ENCODE measurements around the gene FAM219A. TPM values are rescaled to one million over a fixed set of nuclear protein-coding genes. Genes with fewer than 3 reads are reported as not detected.
A peak's percentile ranks its signal among the peaks of the same experiment; 100 is the strongest.
"Not testable (repeated sequence)": the region's sequence is repeated elsewhere in the genome, so short reads cannot be mapped to it uniquely, and the experiment has no call there.

The FAM219A gene
- total RNA-seq, 1 donor from 2014 or later = 35.7 TPM

DNA sequence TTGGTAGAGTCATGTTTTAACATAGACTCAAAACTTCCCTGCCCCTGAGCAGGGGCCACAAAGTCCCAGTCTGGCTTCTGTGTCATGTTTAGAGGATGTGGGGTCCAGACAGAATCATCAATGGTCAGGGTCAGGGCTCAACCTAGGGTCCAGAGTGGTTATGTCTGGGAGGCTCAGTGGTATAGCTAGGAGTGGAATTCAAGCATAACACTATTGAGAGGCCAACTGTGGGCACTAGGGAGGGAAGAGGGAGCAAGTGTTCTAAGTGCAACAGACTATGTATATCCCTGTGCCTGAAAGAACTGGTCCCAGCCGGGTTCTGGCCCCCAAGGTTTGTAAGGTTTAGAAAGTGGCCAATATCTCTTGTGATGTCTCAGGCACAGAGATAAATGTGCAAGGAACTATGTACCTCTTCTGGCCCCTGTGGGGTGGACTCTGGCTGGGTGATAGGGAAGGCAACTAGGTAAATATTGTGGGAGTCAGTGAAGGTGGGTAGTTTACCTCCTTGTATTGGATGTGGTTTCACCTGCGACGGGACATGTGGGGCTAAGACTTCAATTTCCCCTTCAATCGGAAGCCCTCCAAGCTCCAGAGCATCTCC lies 95.7 kb downstream of the FAM219A start:
- DNase-seq (ENCODE audit: low spot score) = peak; percentile 20
- Mint-ChIP-seq H3K4me3 (ENCODE audit: unreplicated experiment) (no peak overlapping the region), H3K9me3 (ENCODE audit: low read depth) (peaks cover 7% of the 10 kb centered on the region), H3K36me3 (ENCODE audit: low read depth) (peaks cover 4% of the 10 kb centered on the region), H3K27me3 (ENCODE audit: low read depth) (no peaks in the 10 kb centered on the region), H3K4me1 (ENCODE audit: low read depth) (peaks cover 5% of the 10 kb centered on the region), H3K27ac (ENCODE audit: unreplicated experiment) (no peak overlapping the region)
- TF ChIP-seq, protein P1, sequence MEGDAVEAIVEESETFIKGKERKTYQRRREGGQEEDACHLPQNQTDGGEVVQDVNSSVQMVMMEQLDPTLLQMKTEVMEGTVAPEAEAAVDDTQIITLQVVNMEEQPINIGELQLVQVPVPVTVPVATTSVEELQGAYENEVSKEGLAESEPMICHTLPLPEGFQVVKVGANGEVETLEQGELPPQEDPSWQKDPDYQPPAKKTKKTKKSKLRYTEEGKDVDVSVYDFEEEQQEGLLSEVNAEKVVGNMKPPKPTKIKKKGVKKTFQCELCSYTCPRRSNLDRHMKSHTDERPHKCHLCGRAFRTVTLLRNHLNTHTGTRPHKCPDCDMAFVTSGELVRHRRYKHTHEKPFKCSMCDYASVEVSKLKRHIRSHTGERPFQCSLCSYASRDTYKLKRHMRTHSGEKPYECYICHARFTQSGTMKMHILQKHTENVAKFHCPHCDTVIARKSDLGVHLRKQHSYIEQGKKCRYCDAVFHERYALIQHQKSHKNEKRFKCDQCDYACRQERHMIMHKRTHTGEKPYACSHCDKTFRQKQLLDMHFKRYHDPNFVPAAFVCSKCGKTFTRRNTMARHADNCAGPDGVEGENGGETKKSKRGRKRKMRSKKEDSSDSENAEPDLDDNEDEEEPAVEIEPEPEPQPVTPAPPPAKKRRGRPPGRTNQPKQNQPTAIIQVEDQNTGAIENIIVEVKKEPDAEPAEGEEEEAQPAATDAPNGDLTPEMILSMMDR (IDR thresholded peaks at IDR 0.05) = no peak

DNA sequence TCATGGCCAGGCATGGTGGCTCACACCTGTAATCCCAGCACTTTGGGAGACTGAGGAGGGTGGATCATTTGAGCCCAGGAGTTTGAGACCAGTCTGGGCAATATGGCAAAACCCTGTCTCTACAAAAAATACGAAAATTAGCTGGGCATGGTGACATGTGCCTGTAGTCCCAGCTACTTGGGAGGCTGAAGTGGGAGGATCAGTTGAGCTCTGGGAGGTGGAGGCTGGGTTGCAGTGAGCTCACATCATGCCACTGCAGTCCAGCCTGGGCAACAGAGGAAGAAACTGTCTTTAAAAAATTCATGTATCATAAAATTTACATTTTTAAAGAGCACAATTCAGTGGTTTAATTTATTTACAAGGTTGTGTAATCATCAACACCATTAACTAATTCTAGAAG lies 105.4 kb downstream of the FAM219A start:
- H3K4me3 Mint-ChIP-seq (ENCODE audit: unreplicated experiment); DNase-seq (ENCODE audit: low spot score); H3K27ac Mint-ChIP-seq (ENCODE audit: unreplicated experiment); H3K27me3 Mint-ChIP-seq (ENCODE audit: low read depth); H3K4me1 Mint-ChIP-seq (ENCODE audit: low read depth); H3K36me3 Mint-ChIP-seq (ENCODE audit: low read depth): not testable (repeated sequence)
- H3K9me3 Mint-ChIP-seq (ENCODE audit: low read depth) = peaks cover 19% of the 10 kb centered on the region

DNA sequence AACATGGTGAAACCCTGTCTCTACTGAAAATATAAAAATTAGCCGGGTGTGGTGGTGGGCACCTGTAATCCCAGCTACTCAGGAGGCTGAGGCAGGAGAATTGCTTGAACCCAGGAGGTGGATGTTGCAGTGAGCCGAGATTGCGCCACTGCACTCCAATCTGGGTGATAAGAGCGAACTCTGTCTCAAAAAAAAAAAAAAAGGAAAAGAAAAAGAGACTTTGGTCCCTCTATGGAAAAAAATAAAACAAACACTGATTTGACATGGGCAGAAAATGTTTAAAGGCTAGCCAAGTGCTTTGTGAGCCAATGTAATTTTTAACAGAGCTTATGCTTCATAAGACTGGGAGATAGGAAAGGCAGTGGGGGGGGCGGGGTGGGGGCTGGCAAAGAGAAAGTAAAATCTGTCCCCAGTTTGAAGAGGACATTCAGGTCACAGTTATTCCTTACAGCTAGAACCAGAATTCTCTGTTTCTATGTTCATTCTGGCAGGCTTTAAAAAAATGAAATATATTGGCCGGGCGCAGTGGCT lies 106.2 kb downstream of the FAM219A start:
- H3K4me1 Mint-ChIP-seq (ENCODE audit: low read depth); H3K36me3 Mint-ChIP-seq (ENCODE audit: low read depth); DNase-seq (ENCODE audit: low spot score); H3K4me3 Mint-ChIP-seq (ENCODE audit: unreplicated experiment); H3K27ac Mint-ChIP-seq (ENCODE audit: unreplicated experiment); H3K27me3 Mint-ChIP-seq (ENCODE audit: low read depth): not testable (repeated sequence)
- H3K9me3 Mint-ChIP-seq (ENCODE audit: low read depth) = peaks cover 12% of the 10 kb centered on the region

DNA sequence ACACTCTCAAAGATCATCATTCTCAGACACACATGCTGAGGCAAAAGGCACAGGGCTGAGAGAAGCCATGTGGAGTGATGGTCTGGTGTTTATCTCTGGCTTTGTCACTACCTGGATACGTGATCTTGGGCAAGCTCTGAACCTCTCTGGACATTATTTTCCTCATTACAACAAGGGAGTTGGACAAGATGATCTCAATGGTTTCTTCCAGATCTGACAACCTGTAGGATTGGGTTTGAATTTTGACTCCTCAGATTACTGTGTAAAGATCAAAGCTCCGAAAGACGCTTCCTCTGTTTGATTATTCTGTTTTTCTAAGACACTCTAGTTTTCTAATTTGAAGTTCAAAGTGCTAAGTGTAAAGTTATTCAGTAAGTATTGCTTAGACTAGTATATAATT lies 109.0 kb downstream of the FAM219A start:
- no peak for DNase-seq (ENCODE audit: low spot score)
- Mint-ChIP-seq H3K36me3 (ENCODE audit: low read depth) (peaks cover 2% of the 10 kb centered on the region), H3K27me3 (ENCODE audit: low read depth) (no peaks in the 10 kb centered on the region), H3K4me3 (ENCODE audit: unreplicated experiment) (no peak overlapping the region), H3K9me3 (ENCODE audit: low read depth) (no peaks in the 10 kb centered on the region), H3K4me1 (ENCODE audit: low read depth) (peaks cover 8% of the 10 kb centered on the region), H3K27ac (ENCODE audit: unreplicated experiment) (no peak overlapping the region)
- TF ChIP-seq, protein P1 (IDR thresholded peaks at IDR 0.05) = no peak

Other genes starting within 250 kb of the FAM219A start
- 0.90 to 2.5 TPM (median 1.0 TPM) in 3 replicates for gene KIF24, start 129.3 kb downstream of the FAM219A start, total RNA-seq
- gene NUDT2, start 129.0 kb downstream of the FAM219A start, total RNA-seq = 15.6 to 17.9 TPM (median 17.6 TPM) in 3 replicates
- 5.3 to 7.5 TPM (median 6.8 TPM) in 3 replicates for gene MYORG, start 81.7 kb downstream of the FAM219A start, total RNA-seq
- gene DNAI1, start 235 bp upstream of the FAM219A start, total RNA-seq = 0.25 TPM in 1 of 3 replicates, not detected in the others
- 0.97 to 1.6 TPM (median 1.3 TPM) in 3 replicates for gene ENHO, start 64.4 kb upstream of the FAM219A start, total RNA-seq
- gene CNTFR, start 131.2 kb upstream of the FAM219A start, total RNA-seq = 0.12 TPM in 1 of 3 replicates, not detected in the others
- 10.6 to 11.0 TPM (median 10.9 TPM) in 3 replicates for gene RPP25L, start 153.5 kb upstream of the FAM219A start, total RNA-seq
- 79.5 to 105 TPM (median 79.5 TPM) in 3 replicates for gene DCTN3, start 161.9 kb upstream of the FAM219A start, total RNA-seq
- 0.20 TPM in 1 of 3 replicates, not detected in the others for gene ARID3C, start 170.5 kb upstream of the FAM219A start, total RNA-seq
- 71.6 to 84.9 TPM (median 76.7 TPM) in 3 replicates for gene SIGMAR1, start 179.2 kb upstream of the FAM219A start, total RNA-seq
- 35.5 to 51.8 TPM (median 38.2 TPM) in 3 replicates for gene GALT, start 188.1 kb upstream of the FAM219A start, total RNA-seq
- gene IL11RA, start 193.6 kb upstream of the FAM219A start, total RNA-seq = 32.0 to 33.7 TPM (median 32.9 TPM) in 3 replicates
- not detected in 3 replicates for gene CCL27, start 204.1 kb upstream of the FAM219A start, total RNA-seq
- not detected in 3 replicates for gene CCL19, start 232.7 kb upstream of the FAM219A start, total RNA-seq

Measured in chondrocyte (in vitro differentiated cells).